TTC549 (cell line): ENCODE data around the gene ADIRF.
"Not testable (repeated sequence)": the region's sequence is repeated elsewhere in the genome, so short reads cannot be mapped to it uniquely, and the experiment has no call there.

ENCODE experiments used
- FAIRE-seq: peaks from 2 replicates; lab custom pipeline; 2012; peaks lifted over from hg19 to GRCh38; lab: Jason Lieb, UNC

Gene ADIRF

DNA sequence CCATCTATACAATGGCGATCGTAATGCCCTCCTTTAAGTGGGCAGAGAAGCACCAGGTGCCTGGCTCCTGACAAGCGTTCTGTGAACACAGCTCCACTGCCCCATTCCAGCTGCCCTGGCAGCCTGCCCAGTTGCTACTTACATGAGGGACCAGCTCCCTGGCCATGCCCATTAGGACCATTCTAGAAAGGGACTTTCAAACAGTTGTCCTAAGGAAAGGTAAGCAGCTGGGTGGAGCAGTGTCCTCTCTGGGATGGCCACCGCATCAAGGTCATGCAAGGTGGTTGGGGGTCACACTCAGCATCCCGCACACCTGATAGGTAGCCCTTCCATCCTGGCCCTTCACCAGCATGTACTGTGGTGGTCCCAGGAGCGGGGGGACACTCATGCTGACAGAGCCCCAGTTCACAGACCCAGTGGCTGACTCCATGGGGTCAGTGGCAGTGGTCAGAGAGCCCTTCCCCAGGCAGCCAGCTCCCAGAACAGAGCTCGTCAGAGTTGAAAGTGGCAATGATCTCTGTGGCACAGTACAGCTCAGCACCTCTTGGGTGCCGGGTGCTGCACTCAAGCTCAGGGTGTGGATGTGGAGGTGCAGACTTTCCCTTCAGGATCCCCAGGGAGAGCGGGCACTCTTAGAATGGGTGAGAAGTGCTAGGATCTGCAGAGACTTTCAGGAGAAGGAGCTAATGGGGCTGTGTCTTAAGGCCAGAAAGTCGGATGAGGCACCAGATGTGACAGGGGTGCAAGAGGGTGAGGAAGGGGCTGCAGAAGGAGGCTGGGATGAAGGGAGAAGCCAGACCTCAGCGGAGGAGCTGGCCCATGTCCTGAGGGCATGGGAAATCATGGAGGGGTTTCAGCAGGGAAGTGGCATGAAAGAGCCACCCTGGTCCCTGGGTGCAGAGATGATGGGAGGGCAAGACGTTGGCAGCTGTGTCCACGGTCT, 21.8 kb upstream of the ADIRF start:
- FAIRE-seq, result no peak

DNA sequence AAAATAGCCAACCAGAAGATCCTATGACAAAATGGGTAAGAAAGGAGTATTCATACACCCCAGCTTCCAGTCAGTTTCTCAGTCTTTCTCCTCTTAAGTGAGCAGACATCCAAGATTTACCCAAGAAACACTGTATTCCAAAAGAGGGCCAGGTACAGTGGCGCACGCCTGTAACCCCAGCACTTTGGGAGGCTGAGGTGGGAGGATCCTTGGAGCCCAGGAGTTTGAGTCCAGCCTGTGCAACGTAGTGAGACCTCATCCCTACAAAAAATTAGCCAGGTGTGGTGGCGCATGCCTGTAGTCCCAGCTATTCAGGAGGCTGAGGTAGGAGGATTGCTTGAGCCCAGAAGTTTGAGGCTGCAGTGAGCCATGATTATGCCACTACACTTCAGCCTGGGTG, 20.5 kb upstream of the ADIRF start:
- FAIRE-seq, result not testable (repeated sequence)

DNA sequence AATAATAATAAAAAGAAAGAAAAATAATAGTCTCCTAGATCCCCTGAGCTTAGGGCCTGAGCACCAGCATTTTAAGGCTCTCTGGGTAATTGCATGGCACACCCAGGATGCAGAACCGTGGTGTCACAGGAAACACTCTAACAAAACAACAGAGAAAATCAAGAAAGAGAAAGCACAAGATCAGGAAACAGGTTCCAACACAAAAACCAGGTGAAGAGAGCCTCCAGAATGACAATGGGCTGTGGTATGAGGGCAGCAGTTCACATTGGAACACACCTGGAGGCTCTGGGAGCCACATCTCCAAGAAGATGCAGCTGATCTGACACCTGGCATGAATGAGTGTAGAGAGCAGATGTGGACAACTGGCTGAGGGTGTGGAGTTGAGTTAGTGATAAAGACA, 17.9 kb upstream of the ADIRF start:
- no peak for FAIRE-seq

DNA sequence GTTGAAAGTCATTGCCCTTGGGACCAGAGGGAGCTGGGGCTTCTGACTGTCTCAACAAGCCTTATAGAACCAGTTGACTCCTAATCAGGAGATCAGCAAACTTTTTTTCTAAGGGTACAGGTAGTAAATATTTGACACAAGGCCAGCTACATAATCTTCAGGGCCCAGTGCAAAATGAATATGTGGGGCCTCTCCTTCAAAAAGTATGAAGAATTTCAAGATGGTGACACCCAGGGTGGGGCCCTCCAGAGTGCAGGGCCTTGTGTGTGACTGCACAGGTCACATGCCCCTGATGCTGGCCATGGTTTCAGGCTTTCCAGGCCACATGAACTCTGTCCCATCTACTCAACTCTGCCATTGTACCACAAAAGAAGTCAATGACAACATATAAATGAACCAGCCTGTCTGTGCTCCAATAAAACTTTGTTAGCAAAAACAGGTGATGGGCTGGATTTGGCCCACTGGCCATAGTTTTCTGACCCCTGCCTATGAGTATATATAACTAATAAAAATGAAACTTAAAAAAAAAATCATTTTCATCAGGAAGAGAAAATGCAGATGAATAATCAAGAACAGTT, 17.0 kb upstream of the ADIRF start:
- no peak for FAIRE-seq

DNA sequence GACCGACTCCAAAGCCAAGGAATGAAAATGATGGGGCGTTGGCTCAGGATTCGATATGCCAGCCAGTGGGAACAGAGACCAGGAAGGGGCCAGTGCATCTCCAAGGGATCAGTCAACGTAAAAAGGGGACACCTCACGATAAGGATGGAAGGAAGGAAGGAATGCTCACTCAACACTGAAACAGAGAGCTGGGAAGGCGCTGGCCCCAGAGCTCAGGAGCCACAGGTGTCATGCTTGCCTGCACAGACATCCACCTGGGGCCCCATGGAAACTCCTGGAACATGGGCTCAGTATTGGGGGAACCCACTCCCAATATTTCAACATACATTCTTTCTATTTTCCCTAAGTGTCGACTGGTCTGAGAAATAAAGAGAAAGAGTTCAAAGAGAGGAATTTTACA, 16.2 kb upstream of the ADIRF start:
- no peak for FAIRE-seq

DNA sequence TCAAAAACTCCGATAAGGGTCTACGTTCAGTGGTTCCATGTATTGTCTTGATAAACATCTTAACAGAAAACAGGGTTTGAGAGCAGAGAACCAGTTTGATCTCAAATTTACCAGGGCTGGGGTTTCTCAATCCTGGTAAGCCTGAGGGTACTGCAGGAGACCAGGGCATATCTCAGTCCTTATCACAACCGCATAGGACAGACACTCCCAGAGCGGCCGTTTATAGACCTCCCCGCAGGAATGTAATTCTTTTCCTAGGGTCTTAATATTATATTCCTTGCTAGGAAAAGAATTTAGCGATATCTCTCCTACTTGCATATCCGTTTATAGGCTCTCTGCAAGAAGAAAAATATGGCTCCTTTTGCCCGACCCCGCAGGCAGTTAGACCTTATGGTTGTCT, 15.6 kb upstream of the ADIRF start:
- not testable (repeated sequence) for FAIRE-seq

DNA sequence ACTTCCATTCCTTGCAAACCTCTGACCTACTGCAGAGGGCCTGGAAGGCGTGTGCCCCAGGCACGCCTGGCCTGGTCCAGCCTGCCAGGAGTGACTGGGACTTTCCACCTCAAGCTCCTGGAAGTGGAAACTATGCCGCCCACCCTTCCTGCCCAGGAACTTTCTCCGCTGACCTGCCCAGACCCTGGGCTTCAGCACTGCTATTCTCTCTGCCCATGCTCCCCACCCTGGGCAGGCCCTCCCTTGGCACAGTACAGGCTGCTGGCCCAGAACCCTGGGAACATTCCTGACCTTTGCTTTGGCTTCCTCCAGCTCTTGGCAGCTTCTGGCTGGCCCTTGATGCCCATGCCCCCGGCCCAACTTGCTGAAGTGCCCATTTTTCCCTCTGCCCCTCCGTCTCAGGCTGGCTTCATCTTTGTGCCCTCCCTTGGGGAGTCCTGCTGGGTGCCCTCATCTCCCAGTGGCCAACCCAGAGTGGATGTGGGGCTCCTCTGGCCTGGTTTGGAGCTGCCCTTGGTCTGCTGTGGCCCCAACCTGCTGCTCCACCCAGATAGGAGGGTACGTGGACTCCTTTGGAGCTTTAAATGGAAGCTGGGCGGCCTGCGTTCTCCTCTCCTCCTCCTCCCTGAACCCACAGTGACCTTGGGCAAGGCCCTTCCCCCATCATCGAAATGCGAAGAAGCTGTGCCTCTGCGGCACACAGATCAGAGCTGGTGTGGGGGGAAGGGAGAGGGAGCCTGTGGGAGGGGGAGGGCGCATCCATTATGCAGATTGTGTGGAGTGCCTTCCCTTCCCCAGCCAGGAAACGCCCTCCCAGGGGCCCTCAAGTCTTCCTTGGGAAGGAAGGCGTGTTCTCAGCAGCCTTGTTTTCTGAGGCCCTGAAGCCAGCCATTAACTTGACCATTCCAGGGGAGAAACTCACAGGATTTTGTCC, 14.3 kb upstream of the ADIRF start:
- FAIRE-seq, result peak; percentile 91

DNA sequence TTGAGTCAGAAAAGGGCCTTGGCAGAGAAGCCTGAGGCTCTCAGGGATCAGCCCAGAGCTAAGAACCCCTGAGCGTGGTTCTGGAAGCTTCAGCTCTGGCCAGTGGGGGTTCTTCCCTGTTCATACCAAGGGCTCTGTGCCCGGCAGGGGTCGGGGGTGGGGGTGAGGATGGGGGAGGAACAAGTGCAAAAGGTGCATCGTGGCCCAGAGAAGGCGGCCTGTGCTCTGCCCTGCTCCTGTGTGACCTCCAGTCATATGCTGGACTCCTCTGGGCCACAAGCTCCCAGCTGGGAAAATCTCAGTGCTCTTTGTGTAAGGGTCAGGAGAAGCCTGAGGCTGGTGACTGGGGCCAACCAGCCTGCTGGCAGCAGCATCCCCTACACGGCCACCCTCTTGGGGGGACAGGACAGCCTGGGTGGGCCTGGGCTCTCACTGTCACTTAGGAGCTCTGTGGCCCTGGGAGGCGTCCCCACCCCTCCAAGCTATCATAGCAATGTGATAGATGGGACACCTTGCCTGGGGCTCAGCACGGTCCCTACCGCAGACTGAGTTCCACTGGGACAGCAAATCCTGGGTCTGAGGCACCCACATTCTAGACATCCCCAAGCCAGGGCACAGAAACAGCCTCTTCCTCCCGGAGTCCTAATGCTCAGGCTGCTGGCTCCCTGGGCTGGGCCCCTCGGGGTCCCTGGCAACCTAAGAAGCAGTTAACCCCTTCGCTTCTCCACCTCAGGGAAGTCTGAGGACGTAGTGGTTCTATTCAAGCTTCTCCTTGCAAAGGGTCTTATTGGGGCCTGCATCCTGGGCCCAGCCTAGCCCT, 13.4 kb upstream of the ADIRF start:
- FAIRE-seq, result no peak

DNA sequence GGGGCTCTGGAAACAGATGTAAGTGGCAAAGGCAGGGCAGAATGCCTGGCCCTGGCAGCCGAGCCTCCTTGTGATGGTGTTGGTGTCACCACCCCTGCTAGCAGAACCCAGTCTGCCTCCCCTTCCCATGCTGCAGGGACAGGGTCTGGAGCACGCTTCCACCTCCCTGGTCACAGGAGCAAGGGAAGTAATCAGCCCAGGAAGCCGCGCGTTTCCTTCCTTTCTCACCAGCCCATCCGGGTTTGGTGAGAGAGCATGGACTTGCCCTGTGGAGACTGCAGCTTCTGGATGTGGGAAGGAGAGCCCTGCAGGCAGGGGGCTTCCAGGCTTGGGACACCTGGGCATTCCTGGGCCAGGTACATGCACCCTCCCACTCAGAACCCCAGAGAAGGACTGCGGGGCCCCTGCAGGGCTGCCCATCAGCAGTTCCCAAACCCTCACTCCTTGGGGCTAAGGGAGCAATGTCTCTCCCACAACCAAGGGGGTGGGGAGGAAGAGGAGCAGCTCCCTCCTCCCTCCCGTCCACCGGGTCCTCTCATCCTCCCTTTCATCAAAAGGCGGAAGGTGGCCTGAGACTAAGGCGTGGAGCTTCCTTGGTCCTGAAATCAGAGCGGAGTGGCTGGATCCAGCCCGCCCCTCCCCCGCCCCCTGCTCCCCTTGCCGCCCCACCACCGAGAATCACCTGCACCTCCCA, 12.6 kb upstream of the ADIRF start:
- FAIRE-seq, result no peak

DNA sequence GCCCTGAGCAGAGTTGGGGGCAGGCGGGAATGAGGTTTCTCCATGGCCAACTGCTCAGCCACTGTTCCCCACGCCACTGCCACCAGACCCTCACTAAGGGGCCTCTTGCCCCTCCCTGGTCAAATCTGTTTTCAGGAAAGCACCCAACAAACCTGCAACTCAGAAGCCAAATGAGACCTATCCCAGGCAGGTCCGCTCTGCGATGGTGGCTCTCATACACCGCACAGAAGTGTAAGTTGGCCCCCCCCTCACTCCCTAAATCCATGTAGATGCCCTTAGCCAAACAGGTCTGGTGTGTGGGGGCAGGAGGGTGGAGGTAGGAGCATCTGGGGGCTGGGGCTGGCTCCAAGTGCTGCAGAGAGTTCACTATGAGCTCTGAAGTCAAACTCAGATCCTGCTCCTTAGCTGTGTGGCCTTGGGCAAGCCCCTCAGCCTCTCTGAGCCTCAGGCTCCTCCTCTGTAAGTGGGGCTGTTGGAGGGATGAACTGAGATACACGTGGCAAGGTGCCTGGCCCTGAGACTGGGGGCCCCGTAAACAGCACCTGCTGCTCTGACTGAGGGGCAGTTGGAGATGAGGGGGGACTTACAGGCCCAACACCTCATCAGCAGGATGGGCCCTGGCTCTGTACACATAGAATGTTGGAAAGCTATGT, 12.0 kb upstream of the ADIRF start:
- no peak for FAIRE-seq

DNA sequence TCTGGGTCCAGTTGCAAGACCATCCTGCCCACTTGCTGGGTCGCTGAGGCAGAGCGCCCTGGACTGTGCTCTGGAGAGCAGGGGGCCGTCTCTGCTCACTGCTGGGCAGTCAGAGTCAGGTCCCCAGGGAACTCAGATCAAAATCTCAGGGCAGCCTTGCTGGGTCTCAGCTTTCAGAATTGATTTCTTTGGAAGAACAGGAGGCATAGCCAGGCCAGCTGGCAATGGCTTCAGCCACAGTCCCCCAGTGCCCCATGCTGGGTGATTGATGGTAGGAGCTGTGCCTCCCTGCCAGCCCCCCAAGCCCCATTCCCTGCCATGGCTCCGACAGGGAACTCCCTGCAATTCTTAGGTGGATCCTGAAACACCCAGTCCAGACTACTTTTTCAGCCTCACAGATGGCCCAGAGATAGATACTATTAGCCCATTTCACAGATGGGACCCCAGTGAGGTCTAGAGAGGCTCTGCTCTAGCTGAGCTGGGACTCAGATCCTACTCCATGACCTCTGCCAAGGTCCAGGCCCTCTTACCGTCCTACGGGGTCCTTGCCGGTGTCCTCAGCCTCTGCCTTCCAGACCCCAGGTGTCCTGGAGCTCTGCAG, 11.3 kb upstream of the ADIRF start:
- FAIRE-seq, result no peak

DNA sequence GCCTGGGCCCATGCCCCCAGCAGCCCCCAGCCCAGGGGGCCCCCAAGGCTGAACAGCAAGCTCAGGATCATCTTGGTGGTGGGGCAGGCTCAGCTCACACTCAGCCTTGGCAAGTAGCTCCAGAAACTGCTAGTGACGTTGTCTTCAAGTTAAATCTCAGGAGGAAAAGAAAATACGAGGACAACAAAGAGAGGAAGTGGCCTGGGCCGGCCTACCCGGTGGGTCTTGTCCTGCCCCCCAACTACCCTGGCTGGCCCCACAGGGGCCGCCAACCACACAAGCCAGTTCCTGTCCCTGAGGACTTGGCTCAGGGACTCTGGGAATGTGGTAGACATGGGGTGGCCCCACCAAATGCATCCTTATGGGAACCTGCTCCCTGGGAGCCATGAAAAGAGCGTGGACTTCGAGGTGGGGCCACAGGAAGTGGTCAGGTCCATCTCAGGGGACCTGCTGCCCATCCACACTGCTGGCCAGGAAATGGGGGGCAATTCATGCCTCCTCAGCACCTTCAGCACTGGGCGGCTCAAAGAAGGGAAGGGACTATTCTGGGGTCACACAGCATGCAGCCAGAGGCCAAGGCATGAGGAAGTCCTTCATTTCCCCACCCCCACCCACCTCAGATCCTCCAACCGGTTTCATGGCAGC, 10.7 kb upstream of the ADIRF start, which contains the start of gene MMRN2:
MMRN2 (minus strand) TSS at position 145 of the 645 bp plus-strand sequence; CDS start at position 71, 74 bp downstream.
- no peak for FAIRE-seq

DNA sequence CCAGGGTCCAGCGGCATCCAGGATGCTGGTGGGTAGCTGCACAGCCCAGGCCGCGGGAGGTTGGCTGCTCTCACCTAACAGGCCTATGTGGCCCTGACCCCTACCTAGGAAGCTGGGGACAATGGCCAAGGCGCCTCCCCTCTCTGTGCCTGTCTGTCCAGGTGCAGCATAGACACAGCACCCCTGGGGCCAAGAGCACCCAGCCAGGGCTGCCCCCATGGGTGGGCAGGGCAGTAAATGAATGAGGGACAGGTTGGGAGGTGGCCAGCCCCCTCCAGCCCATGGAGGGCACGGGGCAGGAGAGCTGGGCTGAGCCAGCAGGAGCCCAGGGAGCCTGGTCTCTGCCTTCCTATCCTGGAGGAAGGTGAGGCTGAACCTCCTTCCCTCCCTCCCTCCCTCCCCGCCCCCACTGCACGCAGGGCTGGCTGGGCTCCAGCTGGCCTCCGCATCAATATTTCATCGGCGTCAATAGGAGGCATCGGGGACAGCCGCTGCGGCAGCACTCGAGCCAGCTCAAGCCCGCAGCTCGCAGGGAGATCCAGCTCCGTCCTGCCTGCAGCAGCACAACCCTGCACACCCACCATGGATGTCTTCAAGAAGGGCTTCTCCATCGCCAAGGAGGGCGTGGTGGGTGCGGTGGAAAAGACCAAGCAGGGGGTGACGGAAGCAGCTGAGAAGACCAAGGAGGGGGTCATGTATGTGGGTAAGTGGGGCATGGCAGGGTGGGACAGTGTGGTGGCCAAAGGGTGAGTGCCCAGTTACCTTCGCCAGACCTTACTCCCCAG, 10.0 kb upstream of the ADIRF start, which contains the start of gene SNCG:
SNCG (plus strand) TSS at position 484 of the 785 bp plus-strand sequence; CDS start at position 583, 99 bp downstream.
- FAIRE-seq, result no peak

DNA sequence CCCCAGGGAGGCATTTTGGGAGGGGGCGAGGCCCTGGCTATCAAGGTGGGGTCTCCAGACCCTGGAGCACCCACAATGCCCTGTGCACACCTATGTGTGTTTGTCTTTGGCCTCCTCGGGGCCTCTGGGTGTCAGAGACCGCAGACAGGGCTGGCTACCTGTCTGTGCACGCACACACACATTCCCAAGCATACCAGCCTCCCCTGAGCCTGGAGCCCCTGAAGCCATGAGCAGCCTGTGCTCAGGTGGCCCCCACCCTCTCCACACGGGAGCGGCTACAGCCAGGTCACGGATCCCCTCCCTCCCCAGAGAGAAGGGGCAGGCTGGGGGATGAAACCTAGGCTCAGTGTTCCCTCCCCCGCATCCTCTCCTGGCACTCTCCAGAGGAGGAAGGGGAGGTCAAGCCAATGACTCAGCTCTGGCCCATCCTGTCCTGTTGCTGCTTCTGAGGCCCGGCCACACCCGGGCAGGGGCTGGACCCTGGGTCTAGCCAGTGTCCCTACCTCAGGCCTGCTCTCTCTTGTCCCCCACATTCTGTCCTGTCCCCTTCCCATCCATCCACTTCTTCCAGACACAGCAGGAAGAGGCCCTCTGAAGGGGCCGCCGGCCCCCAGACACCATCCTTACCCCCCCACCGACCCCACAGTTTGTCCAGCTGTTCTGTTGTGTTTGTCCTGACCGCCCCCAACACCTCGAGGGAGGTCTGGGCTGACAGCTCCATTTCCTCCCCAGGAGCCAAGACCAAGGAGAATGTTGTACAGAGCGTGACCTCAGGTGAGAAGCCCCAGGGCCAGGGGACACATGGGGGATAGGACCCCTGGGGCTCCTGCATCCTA, 9.2 kb upstream of the ADIRF start:
- no peak for FAIRE-seq

DNA sequence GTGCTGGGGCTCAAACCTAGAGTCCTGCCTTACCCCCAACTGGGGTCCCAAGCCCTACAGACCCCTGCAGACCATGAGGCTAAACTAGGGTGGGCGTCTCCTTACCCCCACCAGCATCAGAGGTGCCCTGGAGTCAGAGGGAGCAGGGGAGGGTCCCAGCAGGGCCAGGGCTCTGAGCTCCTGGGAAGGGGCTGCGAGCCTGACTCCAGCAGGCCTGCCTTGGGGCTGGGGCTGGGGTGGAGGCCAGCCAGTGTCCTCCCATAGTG, 8.6 kb upstream of the ADIRF start:
- no peak for FAIRE-seq

DNA sequence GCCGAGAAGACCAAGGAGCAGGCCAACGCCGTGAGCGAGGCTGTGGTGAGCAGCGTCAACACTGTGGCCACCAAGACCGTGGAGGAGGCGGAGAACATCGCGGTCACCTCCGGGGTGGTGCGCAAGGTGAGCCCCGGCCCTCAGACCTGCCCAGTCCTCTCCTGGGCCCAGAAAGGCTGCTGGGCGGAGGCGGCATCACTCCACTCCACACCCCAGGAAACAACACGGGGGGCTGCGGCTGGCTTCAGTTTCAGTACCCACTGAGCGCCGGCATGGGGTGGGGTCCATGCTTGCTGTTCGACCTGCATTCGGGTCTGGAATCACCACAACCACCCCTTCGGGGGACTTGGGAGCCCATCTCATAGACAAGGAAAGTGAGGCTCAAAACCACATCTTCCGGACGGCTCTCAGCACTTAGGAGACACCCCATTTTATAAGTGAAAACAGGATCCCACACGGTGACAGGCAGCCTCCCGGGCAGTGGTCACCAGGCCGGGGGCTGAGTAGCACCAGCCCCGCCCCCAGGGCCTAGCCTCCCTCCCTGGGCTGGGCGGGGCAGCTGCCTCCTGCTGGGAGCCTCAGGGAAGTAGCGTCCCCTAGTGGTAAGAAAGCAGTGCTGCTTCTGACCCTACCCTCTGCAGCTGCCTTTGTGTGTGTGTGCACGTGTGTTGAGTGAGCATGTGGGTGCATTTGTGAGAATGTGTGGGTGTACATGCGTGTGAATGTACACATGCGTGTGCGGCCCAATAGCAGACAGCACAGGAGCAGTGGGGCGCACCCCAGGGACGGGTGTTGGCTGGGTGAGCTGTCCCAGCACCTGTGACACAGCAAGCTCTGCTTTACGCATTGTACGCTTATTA, 8.0 kb upstream of the ADIRF start:
- FAIRE-seq, result no peak

DNA sequence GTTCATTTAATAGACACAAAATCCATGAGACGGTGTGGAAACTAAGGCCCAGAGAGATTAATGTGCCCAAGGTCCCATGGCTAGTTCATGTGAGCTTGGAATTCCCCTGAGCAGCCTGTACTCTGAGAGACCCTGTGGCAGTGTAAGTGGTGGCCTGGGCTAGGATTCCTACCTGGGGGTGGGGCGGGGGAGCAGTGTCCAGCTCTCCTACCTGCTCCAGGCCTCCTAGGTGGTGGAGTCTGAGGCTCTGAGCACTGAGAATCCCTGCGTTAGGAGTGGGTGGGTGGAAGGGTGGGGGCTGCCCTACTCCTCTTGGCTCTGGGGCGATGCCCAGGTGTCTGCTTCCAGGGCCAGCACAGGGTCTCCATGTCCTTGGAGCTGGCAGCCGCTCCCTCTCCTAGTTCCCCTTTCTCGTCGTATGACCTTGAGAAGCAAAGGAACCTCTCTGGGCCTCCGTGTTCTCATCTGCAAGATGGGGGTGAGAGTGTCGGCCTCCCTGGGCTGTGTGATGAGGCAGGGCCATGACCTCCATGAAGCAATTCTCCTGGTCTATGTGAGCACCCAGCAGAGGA, 7.3 kb upstream of the ADIRF start:
- no peak for FAIRE-seq
